IPS-18a (cell line): Measurements from ENCODE around the gene FNBP1L.

ENCODE experiments used
- H3K27ac ChIP-seq: one replicate; pipeline ENCODE4 v1.5.1; 2013; ENCODE audit warnings: low read length
- H3K27me3 ChIP-seq: one replicate; pipeline ENCODE4 v1.6.1; 2013; ENCODE audit warnings: mild to moderate bottlenecking, low read length; ENCODE audit not compliant: control insufficient read depth, insufficient read depth
- H3K36me3 ChIP-seq: one replicate; pipeline ENCODE4 v1.6.1; 2013; ENCODE audit warnings: low read depth, low read length; ENCODE audit not compliant: control insufficient read depth
- H3K4me1 ChIP-seq: one replicate; pipeline ENCODE4 v1.6.1; 2013; ENCODE audit warnings: low read depth, low read length; ENCODE audit not compliant: control insufficient read depth
- H3K4me3 ChIP-seq: one replicate; pipeline ENCODE4 v1.5.1; 2013; ENCODE audit warnings: low read length
- H3K9ac ChIP-seq: one replicate; pipeline ENCODE4 v1.6.1; 2013; ENCODE audit warnings: mild to moderate bottlenecking, low read length, moderate library complexity
- H3K9me3 ChIP-seq: one replicate; pipeline ENCODE4 v1.6.1; 2013; ENCODE audit warnings: low read depth, low read length; ENCODE audit not compliant: control insufficient read depth

The FNBP1L gene

DNA sequence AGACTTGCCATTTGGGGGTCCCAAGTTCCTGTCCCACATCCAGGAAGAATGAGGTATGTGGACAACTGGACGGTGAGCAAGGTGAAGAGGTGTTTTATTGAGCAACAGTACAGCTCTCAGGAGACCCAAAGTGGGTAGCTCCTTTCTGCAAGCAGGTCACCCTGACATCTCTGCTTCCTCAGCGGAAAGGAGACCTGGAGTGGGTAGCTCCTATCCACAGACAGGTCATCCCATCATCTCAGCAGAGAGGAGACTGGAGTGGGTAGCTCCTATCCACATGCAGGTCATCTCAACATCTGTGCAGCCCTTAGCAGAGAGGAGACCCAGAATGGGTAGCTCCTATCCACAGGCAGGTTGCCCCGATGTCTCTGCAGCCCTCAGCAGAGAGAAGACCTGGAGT is 13.8 kb upstream of the FNBP1L start:
- Histone ChIP-seq H3K36me3 (no peaks in the 10 kb centered on the region), H3K4me3 (no peak overlapping the region), H3K4me1 (no peaks in the 10 kb centered on the region), H3K27me3 (no peaks in the 10 kb centered on the region), H3K9ac (no peak overlapping the region), H3K27ac (no peak overlapping the region), H3K9me3 (peaks cover 4% of the 10 kb centered on the region)

DNA sequence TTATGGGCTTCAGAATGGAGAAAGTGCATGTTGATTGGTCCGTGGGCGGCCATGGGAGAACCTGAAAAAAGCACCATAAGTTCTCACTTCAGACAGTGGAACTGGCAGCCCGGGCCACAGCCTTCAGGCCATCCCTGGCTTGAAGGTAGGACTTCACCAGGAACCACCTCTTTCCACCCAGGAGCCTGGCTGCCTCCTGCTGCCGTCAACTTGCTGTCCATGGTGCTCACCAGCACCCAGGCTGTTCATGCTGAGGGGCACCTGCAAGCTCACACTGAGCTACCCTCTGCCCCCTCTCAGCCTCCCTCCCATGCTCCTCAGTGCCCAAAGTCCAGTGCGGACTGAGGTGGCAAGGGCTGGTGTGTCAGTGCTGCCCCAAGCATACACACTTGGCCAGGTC is 12.9 kb upstream of the FNBP1L start:
- no peak overlapping the region for H3K9ac ChIP-seq
- H3K27ac ChIP-seq: no peak overlapping the region
- no peaks in the 10 kb centered on the region for H3K36me3 ChIP-seq
- no peaks in the 10 kb centered on the region for H3K27me3 ChIP-seq
- H3K4me1 ChIP-seq: no peaks in the 10 kb centered on the region
- peaks cover 4% of the 10 kb centered on the region for H3K9me3 ChIP-seq
- H3K4me3 ChIP-seq: no peak overlapping the region

DNA sequence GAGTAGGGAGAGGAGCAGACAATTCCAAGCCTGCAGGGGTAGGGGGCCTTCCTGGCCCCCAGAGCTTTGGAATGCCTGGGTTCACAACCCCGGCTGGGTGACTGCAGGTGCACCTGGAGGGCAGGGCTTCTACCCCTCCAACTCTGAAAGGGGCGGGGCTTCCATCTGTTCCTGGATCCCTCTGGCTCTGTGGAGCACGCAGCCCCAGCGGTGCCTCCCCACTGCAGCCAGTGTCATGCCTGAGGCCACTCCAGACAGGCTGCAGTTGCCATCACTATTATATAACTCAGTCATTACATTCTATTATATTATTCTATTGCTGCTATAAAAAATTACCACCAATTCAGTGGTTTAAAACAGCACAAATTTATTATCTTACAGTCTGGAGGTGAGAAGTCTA is 12.5 kb upstream of the FNBP1L start:
- Histone ChIP-seq H3K27me3 (no peaks in the 10 kb centered on the region), H3K4me1 (no peaks in the 10 kb centered on the region), H3K9ac (no peak overlapping the region), H3K27ac (no peak overlapping the region), H3K36me3 (no peaks in the 10 kb centered on the region), H3K4me3 (no peak overlapping the region), H3K9me3 (peaks cover 4% of the 10 kb centered on the region)

DNA sequence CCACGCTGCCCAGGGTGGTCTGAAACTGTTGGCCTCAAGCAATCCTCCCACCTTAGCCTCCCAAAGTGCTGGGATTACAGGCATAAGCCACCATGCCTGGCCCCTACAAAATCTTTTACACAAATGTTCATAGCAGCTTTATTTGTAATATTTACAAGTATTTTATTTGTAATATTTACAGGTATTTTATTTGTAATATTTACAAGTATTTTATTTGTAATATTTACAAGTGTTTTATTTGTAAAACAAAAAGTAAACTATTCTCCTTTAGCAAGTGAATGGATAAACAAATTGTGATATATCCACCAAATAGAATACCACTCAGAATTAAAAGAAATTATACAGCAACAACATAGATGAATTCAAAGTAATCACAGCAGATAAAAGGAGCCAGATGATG is 11.4 kb upstream of the FNBP1L start:
- H3K27ac ChIP-seq: no peak overlapping the region
- no peaks in the 10 kb centered on the region for H3K27me3 ChIP-seq

DNA sequence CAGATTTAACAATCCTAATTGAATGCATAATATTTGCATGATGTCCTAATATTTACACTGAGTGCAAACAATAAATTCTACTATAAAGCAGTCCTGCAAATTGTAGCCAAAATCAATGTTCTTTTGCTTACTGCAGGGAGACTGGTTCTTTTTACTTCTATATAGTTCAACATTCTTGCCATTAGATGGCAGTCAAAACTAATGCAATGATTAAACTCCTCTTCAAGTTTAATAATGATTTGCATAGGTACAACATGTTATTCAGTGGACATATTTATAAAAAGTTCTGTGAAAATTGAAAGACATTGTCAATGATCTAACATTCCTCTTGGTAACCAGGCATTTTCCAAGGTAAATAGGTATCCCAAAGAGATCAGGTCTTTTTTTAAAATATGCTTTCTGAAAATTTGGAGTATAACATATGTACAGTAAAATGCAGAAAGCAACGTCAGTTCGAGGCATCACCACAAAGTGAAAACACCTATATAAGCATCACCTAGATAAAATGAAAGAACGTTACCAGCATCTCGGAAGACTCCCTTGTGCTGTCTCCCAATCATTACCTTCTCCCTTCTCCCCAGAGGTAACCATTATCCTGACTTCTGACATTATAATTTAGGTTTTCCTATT is 9.8 kb upstream of the FNBP1L start:
- H3K27me3 ChIP-seq: no peaks in the 10 kb centered on the region
- peaks cover 4% of the 10 kb centered on the region for H3K9me3 ChIP-seq
- no peaks in the 10 kb centered on the region for H3K36me3 ChIP-seq
- H3K27ac ChIP-seq: no peak overlapping the region
- no peaks in the 10 kb centered on the region for H3K4me1 ChIP-seq
- H3K9ac ChIP-seq: no peak overlapping the region
- no peak overlapping the region for H3K4me3 ChIP-seq

More for the DNA sequence above, 11.4 kb upstream of the FNBP1L start:
- H3K36me3 ChIP-seq: no peaks in the 10 kb centered on the region
- no peaks in the 10 kb centered on the region for H3K4me1 ChIP-seq
- no peak overlapping the region for H3K9ac ChIP-seq
- H3K9me3 ChIP-seq: peaks cover 4% of the 10 kb centered on the region
- no peak overlapping the region for H3K4me3 ChIP-seq

DNA sequence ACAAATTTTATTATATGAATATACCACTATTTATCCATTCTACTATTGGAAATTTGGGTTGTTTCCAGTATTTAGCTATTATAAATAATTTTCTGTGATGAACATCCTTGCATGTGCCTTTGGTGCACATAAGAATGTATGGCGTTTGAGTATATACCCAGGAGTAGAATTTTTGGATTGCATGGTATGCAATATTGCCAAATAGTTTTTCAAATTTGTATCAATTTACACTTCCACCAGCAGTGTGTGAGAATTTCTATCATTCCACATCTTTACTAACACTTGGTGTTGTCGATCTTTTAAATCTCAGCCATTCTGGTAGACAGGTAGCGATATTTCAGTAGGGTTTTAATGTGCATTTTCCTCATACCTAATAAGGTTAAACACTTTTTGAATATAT is 9.2 kb upstream of the FNBP1L start:
- H3K36me3 ChIP-seq: no peaks in the 10 kb centered on the region
- H3K27ac ChIP-seq: no peak overlapping the region
- H3K9ac ChIP-seq: no peak overlapping the region

DNA sequence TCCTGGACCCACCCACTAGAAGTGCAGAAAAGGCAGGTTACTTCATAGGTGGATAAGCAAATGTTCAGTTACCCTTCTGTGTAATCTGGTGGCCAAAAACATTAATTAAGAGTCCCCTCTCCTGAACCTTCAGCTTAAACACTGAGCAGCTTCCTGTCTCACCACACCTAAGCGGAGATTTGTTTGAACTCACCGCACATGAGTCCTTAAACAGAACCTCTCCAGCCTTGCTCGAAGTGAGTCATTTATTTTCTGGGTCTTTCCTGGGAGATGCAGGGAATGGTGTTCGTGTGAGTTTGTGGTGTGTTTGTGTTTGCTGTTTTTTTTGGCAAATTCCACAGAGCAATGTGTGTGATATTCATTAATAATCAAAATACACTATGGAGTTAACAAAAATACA is 7.6 kb upstream of the FNBP1L start:
- Histone ChIP-seq H3K9ac (no peak overlapping the region), H3K27ac (no peak overlapping the region), H3K9me3 (no peaks in the 10 kb centered on the region), H3K36me3 (no peaks in the 10 kb centered on the region), H3K27me3 (no peaks in the 10 kb centered on the region), H3K4me3 (no peak overlapping the region), H3K4me1 (no peaks in the 10 kb centered on the region)

More for the DNA sequence above, 9.2 kb upstream of the FNBP1L start:
- Histone ChIP-seq H3K9me3 (peaks cover 4% of the 10 kb centered on the region), H3K27me3 (no peaks in the 10 kb centered on the region), H3K4me3 (no peak overlapping the region), H3K4me1 (no peaks in the 10 kb centered on the region)

DNA sequence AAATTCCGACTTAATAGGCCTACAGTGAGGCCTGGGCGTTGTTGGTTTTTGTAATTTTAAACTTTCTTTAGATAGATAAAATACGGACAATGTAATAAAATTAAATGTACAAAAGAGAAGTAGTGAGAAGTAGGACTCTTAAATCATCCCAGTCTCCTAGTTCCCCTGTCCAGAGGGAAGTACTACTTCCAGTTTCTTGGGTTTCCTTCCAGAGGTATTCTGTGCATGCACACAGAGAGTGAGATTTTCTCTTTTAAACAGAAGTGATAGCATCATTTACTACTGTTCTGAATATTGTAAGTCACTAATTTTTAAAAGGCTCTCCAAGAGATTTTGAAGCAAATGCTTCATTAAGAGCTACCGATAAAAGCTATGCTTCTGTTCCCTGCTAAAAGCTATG is 7.2 kb upstream of the FNBP1L start:
- no peaks in the 10 kb centered on the region for H3K36me3 ChIP-seq
- no peaks in the 10 kb centered on the region for H3K27me3 ChIP-seq
- no peak overlapping the region for H3K4me3 ChIP-seq
- no peaks in the 10 kb centered on the region for H3K4me1 ChIP-seq
- H3K9ac ChIP-seq: no peak overlapping the region
- no peaks in the 10 kb centered on the region for H3K9me3 ChIP-seq
- no peak overlapping the region for H3K27ac ChIP-seq

DNA sequence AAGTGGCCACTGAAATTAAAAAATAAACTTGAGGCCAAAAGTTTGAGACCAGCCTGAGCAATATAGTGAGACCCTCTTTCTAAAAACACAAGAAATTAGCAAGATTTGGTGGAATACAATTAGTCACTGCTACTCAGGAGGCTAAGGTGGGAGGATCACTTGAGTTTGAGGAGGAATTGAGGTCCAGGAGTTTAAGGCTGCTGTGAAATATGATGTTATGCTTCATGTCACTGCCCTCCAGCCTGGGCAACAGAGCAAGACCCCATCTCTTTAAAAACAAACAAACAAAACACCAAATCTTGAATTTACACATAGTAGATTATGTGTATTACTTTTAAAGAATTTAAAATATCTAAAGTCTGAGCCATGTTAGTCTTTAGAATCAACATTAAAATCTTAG is 6.3 kb upstream of the FNBP1L start:
- Histone ChIP-seq H3K36me3 (no peaks in the 10 kb centered on the region), H3K9ac (no peak overlapping the region), H3K27ac (no peak overlapping the region), H3K27me3 (no peaks in the 10 kb centered on the region), H3K9me3 (no peaks in the 10 kb centered on the region), H3K4me1 (no peaks in the 10 kb centered on the region), H3K4me3 (no peak overlapping the region)

DNA sequence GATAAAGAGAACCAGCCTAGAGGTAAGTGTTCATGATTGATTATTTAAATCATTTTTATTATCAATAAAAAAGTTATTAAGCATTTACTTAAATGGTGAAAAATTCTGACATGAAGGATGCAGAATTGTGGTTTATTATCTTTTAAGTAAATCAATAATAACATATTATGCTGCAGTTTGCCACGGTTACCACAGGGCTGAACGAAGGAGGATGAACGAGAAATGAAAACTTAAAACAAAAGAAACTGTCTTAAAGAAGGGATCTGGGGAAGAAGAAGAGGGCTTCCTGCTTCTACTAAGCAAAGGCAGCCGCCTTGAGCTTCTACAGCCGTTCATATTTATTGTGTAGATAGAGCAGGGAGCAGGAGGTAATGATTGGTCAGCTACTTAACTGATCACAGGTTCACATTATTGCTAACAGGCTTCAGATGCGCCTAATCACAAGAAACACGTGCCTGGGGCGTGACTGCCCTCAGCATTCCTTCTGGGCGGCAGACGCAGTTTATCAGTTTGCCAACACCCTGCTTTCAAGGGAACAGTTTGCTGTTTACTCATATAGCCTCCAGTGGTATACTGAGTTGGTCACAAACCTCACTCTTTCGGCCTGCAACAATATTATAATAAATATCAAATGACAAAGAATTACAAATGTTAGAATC is 5.8 kb upstream of the FNBP1L start:
- no peak overlapping the region for H3K27ac ChIP-seq
- H3K9ac ChIP-seq: no peak overlapping the region
- H3K36me3 ChIP-seq: no peaks in the 10 kb centered on the region
- peaks cover 2% of the 10 kb centered on the region for H3K4me1 ChIP-seq
- no peak overlapping the region for H3K4me3 ChIP-seq
- no peaks in the 10 kb centered on the region for H3K27me3 ChIP-seq
- H3K9me3 ChIP-seq: no peaks in the 10 kb centered on the region

DNA sequence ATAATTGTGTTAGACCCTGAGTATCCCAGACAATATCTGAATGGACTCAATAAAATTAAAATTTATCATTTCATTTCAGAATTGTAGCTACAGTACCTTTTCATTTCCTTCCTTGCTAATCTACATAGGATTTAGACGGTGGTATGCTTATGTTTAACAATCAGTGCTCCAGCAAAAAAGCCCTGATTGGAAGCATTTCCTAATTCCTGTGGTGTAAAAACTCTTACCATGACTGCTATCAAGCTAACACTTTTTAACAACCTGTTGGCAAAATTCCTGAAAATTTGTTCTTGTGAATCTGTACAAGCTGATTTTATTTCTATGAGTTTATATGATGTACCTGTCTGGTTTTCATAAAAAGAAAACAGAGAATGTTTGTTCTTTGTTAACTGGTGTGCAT is 5.2 kb upstream of the FNBP1L start:
- Histone ChIP-seq H3K9me3 (no peaks in the 10 kb centered on the region), H3K9ac (no peak overlapping the region), H3K27ac (no peak overlapping the region), H3K4me1 (peaks cover 2% of the 10 kb centered on the region), H3K36me3 (no peaks in the 10 kb centered on the region), H3K4me3 (no peak overlapping the region), H3K27me3 (no peaks in the 10 kb centered on the region)

DNA sequence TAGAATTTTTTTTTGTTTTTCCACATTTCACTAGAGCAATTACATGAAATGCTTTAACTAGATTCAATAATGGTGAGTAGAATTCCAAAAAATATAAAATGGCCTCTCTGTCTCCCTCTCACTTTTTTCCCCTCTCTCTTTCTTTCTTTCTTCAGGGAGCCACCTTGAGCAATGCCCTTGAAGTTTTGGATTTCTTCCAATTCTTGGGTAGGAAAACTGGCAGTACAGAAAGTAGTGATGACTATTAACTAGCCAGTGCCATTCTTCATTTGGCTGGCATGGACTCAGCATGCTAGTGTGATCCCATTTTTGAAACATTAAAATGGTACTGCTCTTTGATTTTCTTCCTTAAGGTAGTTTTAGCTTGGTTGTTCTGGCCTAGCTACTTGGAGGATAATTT is 4.5 kb upstream of the FNBP1L start:
- Histone ChIP-seq H3K9me3 (no peaks in the 10 kb centered on the region), H3K9ac (no peak overlapping the region), H3K27me3 (no peaks in the 10 kb centered on the region), H3K27ac (no peak overlapping the region), H3K36me3 (no peaks in the 10 kb centered on the region), H3K4me1 (peaks cover 2% of the 10 kb centered on the region), H3K4me3 (no peak overlapping the region)
